Ishikawa (cell line): ENCODE measurements around the gene PAPSS1.

Experiments
- CEBPB ChIP-seq: IDR thresholded peaks from 2 replicates; pipeline ENCODE4 v1.6.1; 2012
- CREB1 ChIP-seq: IDR thresholded peaks from 2 replicates; pipeline ENCODE4 v1.6.1; 2012; ENCODE audit warnings: low read depth
- EGR1 ChIP-seq: IDR thresholded peaks from 2 replicates; pipeline ENCODE4 v1.6.1; 2012
- EP300 ChIP-seq: IDR thresholded peaks from 2 replicates; pipeline ENCODE4 v1.6.1; 2012; ENCODE audit warnings: borderline replicate concordance
- FOXM1 ChIP-seq: IDR thresholded peaks from 2 replicates; pipeline ENCODE4 v1.6.1; 2012; ENCODE audit warnings: low read depth, borderline replicate concordance
- MAX ChIP-seq: IDR thresholded peaks from 2 replicates; pipeline ENCODE4 v1.6.1; 2012
- NFIC ChIP-seq: IDR thresholded peaks from 2 replicates; pipeline ENCODE4 v1.6.1; 2012
- RAD21 ChIP-seq: IDR thresholded peaks from 2 replicates; pipeline ENCODE4 v1.6.1; 2012; ENCODE audit warnings: low read depth
- REST ChIP-seq: IDR thresholded peaks from 2 replicates; pipeline ENCODE4 v1.6.1; 2012; ENCODE audit warnings: low read depth, mild to moderate bottlenecking
- TAF1 ChIP-seq: IDR thresholded peaks from 2 replicates; pipeline ENCODE4 v1.6.1; 2012; ENCODE audit warnings: low read depth, mild to moderate bottlenecking
- TCF12 ChIP-seq: IDR thresholded peaks from 2 replicates; pipeline ENCODE4 v1.6.1; 2012; ENCODE audit warnings: low read depth
- TEAD4 ChIP-seq: IDR thresholded peaks from 2 replicates; pipeline ENCODE4 v1.6.1; 2012
- YY1 ChIP-seq: IDR thresholded peaks from 2 replicates; pipeline ENCODE4 v1.6.1; 2012; ENCODE audit warnings: low read depth
- ZBTB7A ChIP-seq: IDR thresholded peaks from 2 replicates; pipeline ENCODE4 v1.6.1; 2012; ENCODE audit warnings: low read depth
- TF ChIP-seq, protein P1 (sequence below): IDR thresholded peaks from 2 replicates; pipeline ENCODE4 v1.6.1; 2012

PAPSS1 gene

GRCh38 chr4:107714256-107714655 is 5.8 kb downstream of the PAPSS1 start:
- no peak for TF ChIP-seq TAF1
- TF ChIP-seq CREB1 = no peak
- no peak for TF ChIP-seq TCF12
- no peak for TF ChIP-seq NFIC
- TF ChIP-seq EGR1 = no peak
- TF ChIP-seq TEAD4 = no peak
- no peak for TF ChIP-seq ZBTB7A
- TF ChIP-seq REST = no peak
- TF ChIP-seq, protein P1, sequence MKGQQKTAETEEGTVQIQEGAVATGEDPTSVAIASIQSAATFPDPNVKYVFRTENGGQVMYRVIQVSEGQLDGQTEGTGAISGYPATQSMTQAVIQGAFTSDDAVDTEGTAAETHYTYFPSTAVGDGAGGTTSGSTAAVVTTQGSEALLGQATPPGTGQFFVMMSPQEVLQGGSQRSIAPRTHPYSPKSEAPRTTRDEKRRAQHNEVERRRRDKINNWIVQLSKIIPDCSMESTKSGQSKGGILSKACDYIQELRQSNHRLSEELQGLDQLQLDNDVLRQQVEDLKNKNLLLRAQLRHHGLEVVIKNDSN = no peak
- no peak for TF ChIP-seq CEBPB
- TF ChIP-seq MAX = no peak

DNA sequence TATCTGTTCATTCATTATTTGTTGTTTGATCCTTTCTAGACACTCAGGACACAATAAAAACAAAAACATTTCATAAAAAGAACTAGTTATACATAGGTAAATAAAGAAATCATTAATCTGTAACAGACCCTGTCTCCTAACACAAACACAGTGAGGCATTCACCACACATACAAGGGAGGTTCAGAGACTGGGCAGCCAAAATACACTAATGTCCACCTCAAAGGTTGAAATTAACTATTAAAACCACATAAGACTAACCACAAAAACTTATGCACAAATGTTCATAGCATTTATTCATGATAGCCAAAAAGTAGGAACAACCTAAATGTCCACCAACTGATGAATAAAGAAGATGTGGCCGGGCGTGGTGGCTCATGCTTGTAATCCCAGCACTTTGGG is 7.8 kb downstream of the PAPSS1 start:
- no peak for TF ChIP-seq TCF12

GRCh38 chr4:107711831-107712230 is 8.2 kb downstream of the PAPSS1 start:
- no peak for TF ChIP-seq CEBPB
- no peak for TF ChIP-seq YY1
- TF ChIP-seq EGR1 = no peak
- TF ChIP-seq, protein P1 = no peak
- no peak for TF ChIP-seq REST
- no peak for TF ChIP-seq RAD21
- no peak for TF ChIP-seq ZBTB7A
- no peak for TF ChIP-seq MAX
- no peak for TF ChIP-seq FOXM1
- TF ChIP-seq CREB1 = no peak
- no peak for TF ChIP-seq TCF12
- TF ChIP-seq TAF1 = no peak
- no peak for TF ChIP-seq TEAD4

DNA sequence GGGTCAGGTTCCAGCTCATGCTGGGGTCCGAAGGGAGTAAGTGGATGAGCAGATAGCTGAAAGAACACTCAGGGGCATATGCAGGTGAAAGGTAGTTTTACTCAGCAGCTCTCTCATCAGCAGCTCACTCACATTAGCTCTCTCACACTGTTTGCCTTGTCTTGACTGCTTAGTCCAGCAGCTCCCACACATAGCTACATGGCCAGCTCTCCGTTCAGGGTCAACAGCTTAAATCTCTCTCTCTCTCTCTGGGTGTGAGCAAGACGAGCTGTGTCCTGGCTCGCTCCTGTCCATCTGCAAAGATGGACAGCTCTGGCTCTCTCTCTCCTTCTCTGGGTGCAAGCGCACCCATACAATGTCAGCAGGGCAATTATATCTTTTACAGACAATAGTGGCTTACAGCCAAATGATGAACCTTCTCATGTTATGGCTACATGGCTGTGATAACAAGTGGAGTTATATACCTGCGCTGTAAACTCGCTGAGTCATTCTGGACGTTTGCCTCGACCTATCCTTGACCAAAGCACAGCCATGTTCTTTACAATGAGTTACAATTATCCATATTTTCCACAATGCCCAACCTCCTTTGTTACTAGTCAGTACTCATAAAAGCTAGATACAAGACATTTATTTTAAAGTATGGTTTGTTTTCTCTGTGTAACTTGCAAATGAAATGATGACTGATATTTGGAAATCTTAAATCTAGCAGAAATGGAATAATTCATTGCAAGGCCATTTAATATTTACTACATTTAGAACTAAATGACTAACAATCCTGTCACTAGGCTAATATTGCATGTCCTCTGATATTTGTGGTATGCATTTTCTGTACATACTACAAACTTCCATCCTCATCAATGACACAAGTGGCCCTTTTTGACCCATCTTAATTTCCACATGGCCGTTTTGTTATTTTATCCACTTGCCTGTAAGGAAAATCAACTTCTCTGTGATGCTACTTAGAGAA is 9.3 kb downstream of the PAPSS1 start:
- TF ChIP-seq EP300 (no peak), CREB1 (no peak), FOXM1 (no peak), TEAD4 (no peak), TCF12 (no peak), EGR1 (no peak), MAX (no peak), TAF1 (no peak), NFIC (no peak), CEBPB (no peak), RAD21 (no peak), REST (no peak), YY1 (no peak), ZBTB7A (no peak)
- TF ChIP-seq, protein P1 = no peak
